Mesendoderm (in vitro differentiated cells): ENCODE measurements around the gene DENND5B.

Source experiments
- DNase-seq: peaks from one replicate; pipeline ENCODE4 v3.0.0; 2013
- H2AK5ac ChIP-seq: 2 replicates; pipeline ENCODE4 v1.6.1; 2013; ENCODE audit warnings: low read length, inconsistent platforms
- H2BK120ac ChIP-seq: 2 replicates; pipeline ENCODE4 v1.6.1; 2013; ENCODE audit warnings: low read depth, mild to moderate bottlenecking, low read length, moderate library complexity, mixed read lengths
- H2BK15ac ChIP-seq: replicated peaks from 2 replicates; pipeline ENCODE4 v1.6.1; 2013; ENCODE audit warnings: low read depth, mild to moderate bottlenecking, moderate library complexity
- H2BK5ac ChIP-seq: 2 replicates; pipeline ENCODE4 v1.6.1; 2013; ENCODE audit warnings: low read length, inconsistent platforms
- H3K18ac ChIP-seq: 2 replicates; pipeline ENCODE4 v1.6.1; 2013; ENCODE audit warnings: mild to moderate bottlenecking, low read length, mixed read lengths
- H3K23ac ChIP-seq: one replicate; pipeline ENCODE4 v1.6.1; 2013; ENCODE audit warnings: low read length
- H3K27ac ChIP-seq: 2 replicates; pipeline ENCODE4 v1.5.1; 2013; ENCODE audit warnings: low read depth, mild to moderate bottlenecking, inconsistent platforms, low read length, moderate library complexity
- H3K27me3 ChIP-seq: 2 replicates; pipeline ENCODE4 v1.6.1; 2013; ENCODE audit warnings: low read length, control low read depth, mild to moderate bottlenecking, inconsistent platforms; ENCODE audit not compliant: insufficient read depth, poor library complexity
- H3K36me3 ChIP-seq: 2 replicates; pipeline ENCODE4 v1.6.1; 2013; ENCODE audit warnings: low read length, inconsistent platforms; ENCODE audit not compliant: control insufficient read depth, insufficient read depth
- H3K4ac ChIP-seq: one replicate; pipeline ENCODE4 v1.6.1; 2013; ENCODE audit warnings: low read depth, mild to moderate bottlenecking, low read length, moderate library complexity
- H3K4me1 ChIP-seq: 2 replicates; pipeline ENCODE4 v1.6.1; 2013; ENCODE audit warnings: low read depth, low read length, inconsistent platforms; ENCODE audit not compliant: control insufficient read depth
- H3K4me2 ChIP-seq: 2 replicates; pipeline ENCODE4 v1.6.1; 2013; ENCODE audit warnings: low read length
- H3K4me3 ChIP-seq: 2 replicates; pipeline ENCODE4 v1.5.1; 2013; ENCODE audit warnings: mild to moderate bottlenecking, low read length
- H3K56ac ChIP-seq: one replicate; pipeline ENCODE4 v1.6.1; 2013; ENCODE audit warnings: low read length
- H3K79me1 ChIP-seq: 2 replicates; pipeline ENCODE4 v1.6.1; 2013; ENCODE audit warnings: low read length, inconsistent platforms
- H3K79me2 ChIP-seq: 2 replicates; pipeline ENCODE4 v1.6.1; 2013; ENCODE audit warnings: mild to moderate bottlenecking, low read length; ENCODE audit not compliant: control insufficient read depth, insufficient read depth
- H3K9ac ChIP-seq: 2 replicates; pipeline ENCODE4 v1.6.1; 2013; ENCODE audit warnings: low read length, inconsistent platforms
- H4K5ac ChIP-seq: one replicate; pipeline ENCODE4 v1.6.1; 2013; ENCODE audit warnings: low read length
- H4K8ac ChIP-seq: one replicate; pipeline ENCODE4 v1.6.1; 2013; ENCODE audit warnings: low read depth, mild to moderate bottlenecking, control low read depth, low read length, moderate library complexity
- WGBS: extraction: QIAGEN DNeasy Blood & Tissue Kit; methylation state at CpG from one replicate; pipeline ENCODE4 v1.1.7; 2013; ENCODE audit warnings: low lambda C conversion rate, missing lambda C conversion rate; ENCODE audit not compliant: insufficient coverage; ENCODE audit errors: extremely low coverage; 5-methylcytosine and 5-hydroxymethylcytosine counted together

The DENND5B gene

GRCh38 chr12:31589904-31590641, 863 bp downstream of the DENND5B start:
- H3K79me2 ChIP-seq: no peaks in the 10 kb centered on the region
- H3K79me1 ChIP-seq: peaks cover 2% of the 10 kb centered on the region
- H3K23ac ChIP-seq: no peak overlapping the region
- peak overlapping the region; percentile 77 for H3K56ac ChIP-seq
- peaks cover 4% of the 10 kb centered on the region for H3K4me1 ChIP-seq
- H3K18ac ChIP-seq: peak overlapping the region; percentile 95
- WGBS: no CpG with 5 or more reads among the region's 85 CpGs
- no peaks in the 10 kb centered on the region for H3K27me3 ChIP-seq
- peak overlapping the region; percentile 35 for H3K27ac ChIP-seq
- H3K36me3 ChIP-seq: no peaks in the 10 kb centered on the region
- peak overlapping the region; percentile 27 for H3K4ac ChIP-seq
- H3K4me2 ChIP-seq: peak overlapping the region; percentile 87
- H3K9ac ChIP-seq: peak overlapping the region; percentile 53
- no peak overlapping the region for H2BK15ac ChIP-seq
- H2BK5ac ChIP-seq: no peak overlapping the region
- no peak overlapping the region for H4K5ac ChIP-seq
- no peak overlapping the region for H2BK120ac ChIP-seq
- H2AK5ac ChIP-seq: no peak overlapping the region
- DNase-seq: peak; percentile 72
- H4K8ac ChIP-seq: no peak overlapping the region
- H3K4me3 ChIP-seq: peak overlapping the region; percentile 85

- no peak overlapping the region for H2BK5ac ChIP-seq
- H2BK15ac ChIP-seq: no peak overlapping the region
- H3K4me1 ChIP-seq: peaks cover 4% of the 10 kb centered on the region
- H3K79me1 ChIP-seq: peaks cover 2% of the 10 kb centered on the region
- H3K27ac ChIP-seq: no peak overlapping the region
- no peaks in the 10 kb centered on the region for H3K36me3 ChIP-seq
- no peak overlapping the region for H3K4ac ChIP-seq
- H3K79me2 ChIP-seq: no peaks in the 10 kb centered on the region
- no peak overlapping the region for H4K5ac ChIP-seq
- peak overlapping the region; percentile 85 for H3K4me3 ChIP-seq
- no CpG with 5 or more reads among the region's 15 CpGs for WGBS
- no peak overlapping the region for H2BK120ac ChIP-seq
- H3K4me2 ChIP-seq: peak overlapping the region; percentile 87
- no peak overlapping the region for H4K8ac ChIP-seq
- H3K27me3 ChIP-seq: no peaks in the 10 kb centered on the region
- peak overlapping the region; percentile 53 for H3K9ac ChIP-seq
- H3K56ac ChIP-seq: peak overlapping the region; percentile 77
- H3K23ac ChIP-seq: no peak overlapping the region
- peak overlapping the region; percentile 95 for H3K18ac ChIP-seq
- no peak for DNase-seq
- H2AK5ac ChIP-seq: no peak overlapping the region
Observed at GRCh38 chr12:31589598-31589903, 1.4 kb downstream of the DENND5B start.

DNA sequence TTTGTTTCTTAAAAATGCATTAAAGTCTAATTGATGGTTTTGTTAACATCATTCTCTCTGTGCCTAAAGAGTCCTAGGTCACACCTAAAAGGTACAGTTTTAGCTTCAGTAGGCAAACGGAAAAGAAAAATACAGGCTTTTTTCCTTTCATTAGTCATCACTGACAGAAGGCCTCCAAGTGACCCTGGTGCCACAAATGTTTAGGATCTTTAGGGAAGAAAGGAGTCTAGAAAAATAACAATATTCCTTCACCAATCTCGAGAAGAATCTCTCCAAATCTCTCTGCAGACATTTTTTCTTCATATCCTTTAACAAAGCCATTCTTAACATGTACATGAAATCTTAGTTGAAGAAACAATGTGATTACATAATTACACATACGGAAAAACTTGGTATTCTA, 2.0 kb downstream of the DENND5B start:
- H4K8ac ChIP-seq: no peak overlapping the region

GRCh38 chr12:31586728-31587127, 4.2 kb downstream of the DENND5B start:
- Histone ChIP-seq H3K4me1 (peaks cover 4% of the 10 kb centered on the region), H3K4ac (no peak overlapping the region), H3K27ac (no peak overlapping the region), H3K79me1 (peaks cover 2% of the 10 kb centered on the region), H3K36me3 (no peaks in the 10 kb centered on the region), H3K79me2 (no peaks in the 10 kb centered on the region), H2BK120ac (no peak overlapping the region), H2BK5ac (no peak overlapping the region), H3K4me2 (no peak overlapping the region), H4K5ac (no peak overlapping the region), H3K18ac (no peak overlapping the region), H2AK5ac (no peak overlapping the region), H2BK15ac (no peak overlapping the region), H3K9ac (no peak overlapping the region), H3K56ac (no peak overlapping the region), H3K23ac (no peak overlapping the region), H3K4me3 (no peak overlapping the region), H4K8ac (no peak overlapping the region), H3K27me3 (no peaks in the 10 kb centered on the region)
- no peak for DNase-seq
- no CpG with 5 or more reads among the region's 4 CpGs for WGBS

More for the DNA sequence above, 2.0 kb downstream of the DENND5B start:
- Histone ChIP-seq H3K27me3 (no peaks in the 10 kb centered on the region), H3K27ac (no peak overlapping the region), H3K4ac (no peak overlapping the region), H2BK15ac (no peak overlapping the region), H3K4me3 (no peak overlapping the region), H4K5ac (no peak overlapping the region), H3K56ac (no peak overlapping the region), H3K79me2 (no peaks in the 10 kb centered on the region), H2AK5ac (no peak overlapping the region), H2BK5ac (no peak overlapping the region), H3K23ac (no peak overlapping the region), H3K79me1 (peaks cover 2% of the 10 kb centered on the region), H3K4me2 (no peak overlapping the region), H3K18ac (no peak overlapping the region), H3K9ac (no peak overlapping the region), H2BK120ac (no peak overlapping the region), H3K36me3 (no peaks in the 10 kb centered on the region), H3K4me1 (peaks cover 4% of the 10 kb centered on the region)
- no peak for DNase-seq
- no CpG with 5 or more reads among the region's 3 CpGs for WGBS

DNA sequence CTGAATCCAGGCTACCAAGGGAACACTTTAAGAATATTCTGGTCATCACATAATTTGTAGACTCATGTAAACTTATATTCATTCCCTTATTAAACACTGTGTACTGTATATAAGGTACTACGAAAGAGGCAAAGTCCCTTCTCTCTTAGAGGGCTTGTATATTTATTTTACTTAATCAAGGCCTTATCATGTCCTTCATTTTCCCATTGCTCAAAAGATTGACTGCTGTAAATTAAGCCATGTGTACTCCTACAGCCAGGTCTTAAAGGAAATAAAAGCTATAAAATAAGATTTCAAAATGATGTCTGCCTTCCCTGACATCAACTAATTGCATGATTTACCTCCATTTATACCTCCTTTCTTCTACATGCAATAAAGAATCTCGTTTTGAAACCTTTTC, 5.0 kb downstream of the DENND5B start:
- Histone ChIP-seq H2BK120ac (no peak overlapping the region), H3K23ac (no peak overlapping the region), H3K9ac (no peak overlapping the region), H3K4ac (no peak overlapping the region), H3K27ac (no peak overlapping the region), H3K79me1 (peaks cover 2% of the 10 kb centered on the region), H2BK5ac (no peak overlapping the region), H3K36me3 (no peaks in the 10 kb centered on the region), H2BK15ac (no peak overlapping the region), H4K8ac (no peak overlapping the region), H3K18ac (no peak overlapping the region), H4K5ac (no peak overlapping the region), H3K27me3 (no peaks in the 10 kb centered on the region), H3K4me3 (no peak overlapping the region), H3K4me1 (no peaks in the 10 kb centered on the region), H3K79me2 (no peaks in the 10 kb centered on the region), H3K4me2 (no peak overlapping the region), H3K56ac (no peak overlapping the region), H2AK5ac (no peak overlapping the region)
- DNase-seq: no peak
- WGBS: 100% methylated on average over 1 of the region's 2 CpGs

GRCh38 chr12:31585271-31585670, 5.7 kb downstream of the DENND5B start:
- Histone ChIP-seq H2AK5ac (no peak overlapping the region), H3K4ac (no peak overlapping the region), H3K4me3 (no peak overlapping the region), H2BK15ac (no peak overlapping the region), H4K5ac (no peak overlapping the region), H3K4me1 (no peaks in the 10 kb centered on the region), H3K18ac (no peak overlapping the region), H4K8ac (no peak overlapping the region), H3K27me3 (no peaks in the 10 kb centered on the region), H2BK120ac (no peak overlapping the region), H3K27ac (no peak overlapping the region), H3K56ac (no peak overlapping the region), H3K36me3 (no peaks in the 10 kb centered on the region), H3K79me1 (peaks cover 2% of the 10 kb centered on the region), H2BK5ac (no peak overlapping the region), H3K9ac (no peak overlapping the region), H3K79me2 (no peaks in the 10 kb centered on the region), H3K23ac (no peak overlapping the region), H3K4me2 (no peak overlapping the region)
- no peak for DNase-seq
- no CpG with 5 or more reads among the region's 3 CpGs for WGBS
